Measurements from ENCODE around the gene SND1. TPM values are rescaled to one million over a fixed set of nuclear protein-coding genes. Genes with fewer than 3 reads are reported as not detected.

Gene SND1
- total RNA-seq, 1 donor: 202 TPM

- no peak overlapping the region for H3K4me3 ChIP-seq (ENCODE audit: low read depth, low read length)
- TF ChIP-seq CTCF (IDR thresholded peaks at IDR 0.05; ENCODE audit: insufficient read depth, low read length): no peak
- no peak for DNase-seq (ENCODE audit: low read depth)
Observed at GRCh38 chr7:127732306-127732705, 80.3 kb downstream of the SND1 start.

- TF ChIP-seq CTCF (IDR thresholded peaks at IDR 0.05; ENCODE audit: insufficient read depth, low read length): no peak
- no peak overlapping the region for H3K4me3 ChIP-seq (ENCODE audit: low read depth, low read length)
- DNase-seq (ENCODE audit: low read depth): peak; percentile 56
Observed at GRCh38 chr7:127733986-127734385, 82.0 kb downstream of the SND1 start.

GRCh38 chr7:127736511-127736910, 84.5 kb downstream of the SND1 start:
- no peak overlapping the region for H3K4me3 ChIP-seq (ENCODE audit: low read depth, low read length)
- no peak for TF ChIP-seq CTCF (IDR thresholded peaks at IDR 0.05; ENCODE audit: insufficient read depth, low read length)
- no peak for DNase-seq (ENCODE audit: low read depth)

GRCh38 chr7:127738859-127739258, 86.9 kb downstream of the SND1 start:
- no peak overlapping the region for H3K4me3 ChIP-seq (ENCODE audit: low read depth, low read length)
- DNase-seq (ENCODE audit: low read depth): no peak
- TF ChIP-seq CTCF (IDR thresholded peaks at IDR 0.05; ENCODE audit: insufficient read depth, low read length): no peak

GRCh38 chr7:127741764-127742375, 89.9 kb downstream of the SND1 start:
- DNase-seq (ENCODE audit: low read depth): peak; percentile 46
- TF ChIP-seq CTCF (IDR thresholded peaks at IDR 0.05; ENCODE audit: insufficient read depth, low read length): no peak

GRCh38 chr7:127745445-127745844, 93.5 kb downstream of the SND1 start:
- H3K4me3 ChIP-seq (ENCODE audit: low read depth, low read length): no peak overlapping the region
- DNase-seq (ENCODE audit: low read depth): no peak
- TF ChIP-seq CTCF (IDR thresholded peaks at IDR 0.05; ENCODE audit: insufficient read depth, low read length): no peak

More at GRCh38 chr7:127741764-127742375, 89.9 kb downstream of the SND1 start:
- no peak overlapping the region for H3K4me3 ChIP-seq (ENCODE audit: low read depth, low read length)

- peak; percentile 83 for DNase-seq (ENCODE audit: low read depth)
Observed at GRCh38 chr7:127751062-127751461, 99.1 kb downstream of the SND1 start.

More at GRCh38 chr7:127751062-127751461, 99.1 kb downstream of the SND1 start:
- no peak overlapping the region for H3K4me3 ChIP-seq (ENCODE audit: low read depth, low read length)
- TF ChIP-seq CTCF (IDR thresholded peaks at IDR 0.05; ENCODE audit: insufficient read depth, low read length): no peak
